K562 (cell line): Measurements from ENCODE around the gene ABHD16B. TPM values are rescaled to one million over a fixed set of nuclear protein-coding genes. Genes with fewer than 3 reads are reported as not detected.

Experiments
- ATAC-seq: fragments of 200-7000 bp; cut with Tn5 transposase; 3 replicates; pipeline ENCODE4 v1.9.1; 2020; ENCODE audit warnings: moderate library complexity
- BruUV-seq: library from RNA; stranded (reverse); fragments of 400-500 nt; replicated peaks from 2 replicates; lab custom pipeline; 2021; lab: Mats Ljungman, UMichigan
- CTCF ChIA-PET: fragments of 300-600 bp; formaldehyde crosslinking; extraction: SDS; loops from one replicate; lab custom pipeline; 2021; ENCODE audit warnings: low intra/inter-chr PET ratio; lab: Yijun Ruan, JAX
- POLR2A ChIA-PET: fragments of 300-600, 350-650 bp; sonication (Branson Sonifier 250); formaldehyde crosslinking; extraction: SDS; loops from one replicate; lab custom pipeline; 2021; ENCODE audit warnings: antibody characterized with exemption, inconsistent platforms; lab: Yijun Ruan, JAX
- DNase-seq, 4 experiments: peaks; one replicate each; pipeline versions ENCODE4 v3.0.0 to v3.0.0-alpha.2; 2011 to 2018; ENCODE audit warnings: low spot score in 3 of 4, mixed read lengths in 3 of 4; ENCODE audit errors: extremely low read depth in 1 of 4
- FAIRE-seq: peaks from 2 replicates; lab custom pipeline; 2011; peaks lifted over from hg19 to GRCh38; lab: Jason Lieb, UNC
- H2AFZ ChIP-seq: 2 replicates; pipeline ENCODE4 v1.6.0; 2011; ENCODE audit warnings: low read depth, low read length, control low read depth, inconsistent platforms
- H3K27ac ChIP-seq: fragments of 200-600 bp; 3 replicates; pipeline ENCODE4 v1.8.0; 2011; ENCODE audit warnings: low read depth, mild to moderate bottlenecking, control low read depth, inconsistent platforms, low read length, moderate library complexity, mixed read lengths; ENCODE audit errors: extremely low read depth
- H3K27me3 ChIP-seq, 2 experiments: fragments of 300-600 bp in 1 of 2; 2 replicates in 1 of 2; 3 replicates in 1 of 2; pipeline versions ENCODE4 v1.6.0 to v1.8.0; 2011; ENCODE audit warnings: inconsistent platforms in 2 of 2, low read length in 2 of 2, mild to moderate bottlenecking in 1 of 2, mixed read lengths in 1 of 2, moderate library complexity in 1 of 2; ENCODE audit not compliant: control insufficient read depth in 2 of 2, insufficient read depth in 2 of 2
- H3K36me3 ChIP-seq: fragments of 300-600 bp; 3 replicates; pipeline ENCODE4 v1.8.0; 2011; ENCODE audit warnings: mild to moderate bottlenecking, low read length, inconsistent platforms; ENCODE audit not compliant: control insufficient read depth, insufficient read depth
- H3K4me1 ChIP-seq, 2 experiments: fragments of 200-600 bp in 1 of 2; replicated peaks in 1 of 2; 2 replicates in 1 of 2; 3 replicates in 1 of 2; pipeline versions ENCODE4 v1.5.1 to v1.8.0; 2011; ENCODE audit warnings: inconsistent platforms in 2 of 2, low read length in 2 of 2, mild to moderate bottlenecking in 1 of 2, mixed read lengths in 1 of 2, moderate library complexity in 1 of 2; ENCODE audit not compliant: control insufficient read depth in 2 of 2, insufficient read depth in 2 of 2
- H3K4me2 ChIP-seq: 2 replicates; pipeline ENCODE4 v1.6.1; 2011; ENCODE audit warnings: low read length, control low read depth, inconsistent platforms, mixed read lengths; ENCODE audit not compliant: insufficient read depth
- H3K4me3 ChIP-seq: fragments of 200-600 bp; sonication (generic), shearing (Covaris generic); 2 replicates; pipeline ENCODE4 v1.5.1; 2016; ENCODE audit warnings: control low read depth, inconsistent platforms
- H3K79me2 ChIP-seq: fragments of 200-600 bp; 3 replicates; pipeline ENCODE4 v1.8.0; 2011; ENCODE audit warnings: low read length, inconsistent platforms; ENCODE audit not compliant: control insufficient read depth, insufficient read depth
- H3K9ac ChIP-seq, 2 experiments: 2 replicates each; pipeline versions ENCODE4 v1.6.0 to v1.6.1; 2011; ENCODE audit warnings: low read depth in 2 of 2, low read length in 2 of 2, control low read depth in 1 of 2, inconsistent platforms in 1 of 2, mild to moderate bottlenecking in 1 of 2, mixed read lengths in 1 of 2; ENCODE audit not compliant: insufficient read depth in 1 of 2
- H3K9me1 ChIP-seq: one replicate; pipeline ENCODE4 v1.6.0; 2011; ENCODE audit warnings: inconsistent platforms, mild to moderate bottlenecking, low read length, moderate library complexity; ENCODE audit not compliant: control insufficient read depth, insufficient read depth
- H3K9me3 ChIP-seq: replicated peaks from 2 replicates; pipeline ENCODE4 v1.5.1; 2011; ENCODE audit warnings: low read depth, low read length, inconsistent platforms; ENCODE audit not compliant: control insufficient read depth, insufficient read depth
- H4K20me1 ChIP-seq: replicated peaks from 2 replicates; pipeline ENCODE4 v1.6.1; 2011; ENCODE audit warnings: low read length, inconsistent platforms, mixed read lengths; ENCODE audit not compliant: control insufficient read depth, insufficient read depth
- ADNP ChIP-seq: fragments of 200-800 bp; sonication (Bioruptor generic); IDR thresholded peaks from 2 replicates; pipeline ENCODE4 v1.6.1; 2016; ENCODE audit warnings: missing genetic modification characterization, missing compliant biosample characterization
- CHD2 ChIP-seq: IDR thresholded peaks from 2 replicates; pipeline ENCODE4 v1.6.1; 2011; ENCODE audit warnings: low read depth, low read length
- EHMT2 ChIP-seq: fragments of 450-650 bp; IDR thresholded peaks from 2 replicates; pipeline ENCODE4 v1.6.1; 2018; ENCODE audit warnings: antibody characterized with exemption
- GTF2E2 ChIP-seq: fragments of 200-800 bp; sonication (Bioruptor generic); IDR thresholded peaks from 2 replicates; pipeline ENCODE4 v1.6.1; 2016; ENCODE audit warnings: missing genetic modification characterization, missing compliant biosample characterization
- HIVEP1 ChIP-seq: fragments of 250-450 bp; sonication (Bioruptor Pico); IDR thresholded peaks from 2 replicates; pipeline ENCODE4 v1.4.0; 2020; ENCODE audit warnings: mild to moderate bottlenecking
- MIER1 ChIP-seq: fragments of 450-650 bp; IDR thresholded peaks from 2 replicates; pipeline ENCODE4 v1.6.1; 2016; ENCODE audit warnings: antibody characterized with exemption, mild to moderate bottlenecking, low read depth
- MLX ChIP-seq, 2 experiments: fragments of 450-650 bp in 1 of 2; sonication (generic) in 1 of 2; formaldehyde crosslinking; conservative IDR thresholded peaks; 2 replicates each; pipeline versions ENCODE4 v1.4.0 to v1.8.1; 2020 to 2022; ENCODE audit warnings: mild to moderate bottlenecking in 1 of 2, missing genetic modification reagents in 1 of 2
- NCOA2 ChIP-seq, 2 experiments: fragments of 450-650 bp; IDR thresholded peaks; 2 replicates each; pipeline ENCODE4 v1.6.1; 2018; ENCODE audit warnings: mild to moderate bottlenecking in 2 of 2, moderate library complexity in 1 of 2; ENCODE audit not compliant: partially characterized antibody in 2 of 2
- NFRKB ChIP-seq: fragments of 450-650 bp; IDR thresholded peaks from 2 replicates; pipeline ENCODE4 v1.6.1; 2016; ENCODE audit warnings: low read depth
- ZNF184 ChIP-seq: sonication (generic); formaldehyde crosslinking; IDR thresholded peaks from 2 replicates; pipeline ENCODE4 v1.5.0; 2020; ENCODE audit warnings: missing genetic modification reagents
- ZNF384 ChIP-seq: IDR thresholded peaks from 2 replicates; pipeline ENCODE4 v1.6.1; 2012; ENCODE audit warnings: low read depth, low read length, improper control_type of control experiment
- WGBS: fragments of 100-300 bp; shearing (Covaris generic); methylation state at CpG from one replicate; pipeline ENCODE4 v1.1.6; 2016; ENCODE audit warnings: low coverage, mixed read lengths; ENCODE audit not compliant: insufficient coverage; ENCODE audit errors: missing lambda C conversion rate; 5-methylcytosine and 5-hydroxymethylcytosine counted together
- in situ Hi-C: fragments of 300-500 bp; cut with MboI; formaldehyde crosslinking; loops from 4 replicates; pipeline ENCODE4 v1.15.0; 2018; ENCODE audit warnings: inconsistent platforms, mixed read lengths
- intact Hi-C: fragments of 100-400 bp; cut with micrococcal nuclease; formaldehyde crosslinking; loops from 2 replicates; pipeline ENCODE4 v1.14.2; 2022
- polyA plus RNA-seq, 8 experiments: library from polyadenylated mRNA; depleted of rRNA in 4 of 8; stranded (reverse) in 5 of 8; unstranded in 3 of 8; fragments of >200 nt; fragmentation: Nextera tagmentation in 2 of 8; fragmentation: Illumina TruSeq in 1 of 8; extraction: Ambion mirVana in 2 of 8; extraction: Trizol in 1 of 8; gene quantifications; 2 replicates each; pipeline versions ENCODE4 v1.2.1 to v1.2.3, GENCODE V29; 2011 to 2014; ENCODE audit warnings: inconsistent platforms in 1 of 8, missing spikeins in 1 of 8
- total RNA-seq, 7 experiments: library from RNA; depleted of rRNA in 6 of 7; stranded (reverse); fragments of >200 nt in 6 of 7; fragmentation: Illumina TruSeq in 2 of 7; extraction: Trizol in 2 of 7; gene quantifications; 2 replicates each; pipeline versions ENCODE4 v1.2.1 to v1.2.3, GENCODE V29; 2011 to 2021; ENCODE audit warnings: low replicate concordance in 1 of 7

The ABHD16B gene
- total and polyA plus RNA-seq, 9 of the 15 experiments (the other 6 are each of a cell fraction or from before 2014, with no cell fraction given): not detected

GRCh38 chr20:63893999-63894357, 32.7 kb downstream of the ABHD16B start:
- H3K27ac ChIP-seq: no peak overlapping the region
- BruUV-seq: no TSS peak
- peak overlapping the region in 1 of 2 experiments; percentile 89; a peak in 2 of 4 replicates for H3K9ac ChIP-seq
- peak overlapping the region; percentile 61 for H3K4me3 ChIP-seq
- TF ChIP-seq NFRKB (no peak), ZNF184 (no peak), GTF2E2 (tag) (no peak), ZNF384 (no peak), CHD2 (no peak), EHMT2 (no peak), MLX (CRISPR knock-in tag; conservative IDR thresholded peaks at IDR 0.05) (no peak), HIVEP1 (CRISPR knock-in tag) (no peak), ADNP (tag) (no peak), NCOA2 (IDR thresholded peaks at IDR 0.05; ENCODE audit: partially characterized antibody in 2 of 2) (no peak), MIER1 (no peak)
- FAIRE-seq: peak; percentile 44
- no peaks in the 10 kb centered on the region for H3K9me3 ChIP-seq
- no peaks in the 10 kb centered on the region for H3K9me1 ChIP-seq
- WGBS: 54% methylated on average over 6 of the region's 6 CpGs
- peaks cover 36% of the 10 kb centered on the region for H3K79me2 ChIP-seq
- H4K20me1 ChIP-seq: peaks cover 24% of the 10 kb centered on the region
- H3K4me2 ChIP-seq: peak overlapping the region; percentile 80
- intact Hi-C loops (no loop called here), in situ Hi-C loops (no loop called here)
- H3K4me1 ChIP-seq: peaks cover 27 to 42% of the 10 kb centered on the region in 2 experiments
- no peaks in the 10 kb centered on the region for H3K27me3 ChIP-seq
- no peak for ATAC-seq
- H2AFZ ChIP-seq: no peak overlapping the region
- ChIA-PET POLR2A (interaction anchor here (0.6 to 1.6 kb wide), 6 partner anchors 12 to 84 kb away, joined by 3 to 12 read pairs (median 3); partner anchors contain the start of gene TPD52L2), CTCF (interaction anchor here (0.6 kb wide), 1 partner anchor 584 kb away, joined by 3 read pairs; no protein-coding TSS in a partner anchor)
- no peak for DNase-seq
- peaks cover 43% of the 10 kb centered on the region; the same call in 2 of the 3 replicates for H3K36me3 ChIP-seq
